WTC11 (cell line): ENCODE data around the gene FMO4.

Experiments
- ATF1 ChIP-seq: sonication (generic); formaldehyde crosslinking; IDR thresholded peaks from 2 replicates; pipeline ENCODE4 v1.8.1; 2023; ENCODE audit warnings: mild to moderate bottlenecking, moderate library complexity, missing genetic modification reagents
- CBFB ChIP-seq: sonication (generic); formaldehyde crosslinking; IDR thresholded peaks from 2 replicates; pipeline ENCODE4 v1.8.1; 2022; ENCODE audit warnings: mild to moderate bottlenecking, low read depth, missing genetic modification reagents
- EMX1 ChIP-seq: fragments of 250-450 bp; sonication (Bioruptor Pico); IDR thresholded peaks from 2 replicates; pipeline ENCODE4 v1.8.0; 2021; ENCODE audit warnings: mild to moderate bottlenecking
- ESRRA ChIP-seq: sonication (generic); formaldehyde crosslinking; IDR thresholded peaks from 2 replicates; pipeline ENCODE4 v1.8.1; 2022; ENCODE audit warnings: mild to moderate bottlenecking, missing genetic modification reagents, borderline replicate concordance
- ETV6 ChIP-seq: sonication (generic); formaldehyde crosslinking; IDR thresholded peaks from 2 replicates; pipeline ENCODE4 v1.8.1; 2022; ENCODE audit warnings: mild to moderate bottlenecking, missing genetic modification reagents
- JUN ChIP-seq: sonication (generic); formaldehyde crosslinking; IDR thresholded peaks from 2 replicates; pipeline ENCODE4 v1.8.0; 2023; ENCODE audit warnings: mild to moderate bottlenecking, missing genetic modification reagents
- NFYB ChIP-seq: sonication (generic); formaldehyde crosslinking; conservative IDR thresholded peaks from 2 replicates; pipeline ENCODE4 v1.8.0; 2022; ENCODE audit warnings: low read depth, missing genetic modification reagents
- NR3C1 ChIP-seq: sonication (generic); formaldehyde crosslinking; conservative IDR thresholded peaks from 2 replicates; pipeline ENCODE4 v1.8.1; 2023; ENCODE audit warnings: low read depth, mild to moderate bottlenecking, missing genetic modification reagents
- USF1 ChIP-seq: sonication (generic); formaldehyde crosslinking; IDR thresholded peaks from 2 replicates; pipeline ENCODE4 v1.8.0; 2022; ENCODE audit warnings: mild to moderate bottlenecking, missing genetic modification reagents
- TF ChIP-seq, protein P1 (sequence below): sonication (generic); formaldehyde crosslinking; IDR thresholded peaks from 2 replicates; pipeline ENCODE4 v1.8.0; 2023; ENCODE audit warnings: missing genetic modification reagents
- TF ChIP-seq, protein P2 (sequence below): fragments of 200-600 bp; IDR thresholded peaks from 2 replicates; pipeline ENCODE4 v1.8.0; 2022; ENCODE audit warnings: antibody characterized with exemption
- TF ChIP-seq, protein P3 (sequence below): sonication (generic); formaldehyde crosslinking; conservative IDR thresholded peaks from 2 replicates; pipeline ENCODE4 v1.8.1; 2022; ENCODE audit warnings: mild to moderate bottlenecking, missing genetic modification reagents
- TF ChIP-seq, protein P4 (sequence below): sonication (generic); formaldehyde crosslinking; IDR thresholded peaks from 2 replicates; pipeline ENCODE4 v1.8.1; 2022; ENCODE audit warnings: low read depth, missing genetic modification reagents, borderline replicate concordance
- TF ChIP-seq, protein P5 (sequence below): sonication (generic); formaldehyde crosslinking; IDR thresholded peaks from 2 replicates; pipeline ENCODE4 v1.8.0; 2022; ENCODE audit warnings: mild to moderate bottlenecking, missing genetic modification reagents

DNA sequence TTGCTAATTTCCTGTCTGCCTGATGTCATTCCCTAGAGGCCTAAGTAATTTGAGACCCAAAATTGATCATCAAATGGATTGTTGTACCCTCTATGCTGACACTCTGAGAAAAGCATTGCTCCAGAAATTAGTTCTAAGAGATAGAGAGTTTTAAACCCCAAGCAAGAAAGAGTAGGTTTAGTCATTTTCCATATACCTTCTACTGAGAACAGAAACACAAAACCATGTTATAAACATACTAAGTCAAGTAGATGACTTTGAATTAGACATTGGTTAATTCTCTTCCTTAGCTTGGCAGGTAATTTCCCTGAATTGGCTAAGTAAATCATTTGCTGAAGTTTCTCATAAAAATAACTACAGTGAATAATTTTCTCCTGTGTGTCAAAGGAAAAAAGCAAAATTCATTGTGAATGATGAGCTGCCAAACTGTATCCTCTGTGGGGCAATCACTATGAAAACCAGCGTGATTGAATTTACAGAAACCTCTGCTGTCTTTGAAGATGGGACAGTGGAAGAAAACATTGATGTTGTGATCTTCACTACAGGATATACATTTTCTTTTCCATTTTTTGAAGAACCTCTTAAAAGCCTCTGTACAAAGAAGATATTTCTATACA is 20.1 kb downstream of the FMO4 start:
- TF ChIP-seq, protein P1, sequence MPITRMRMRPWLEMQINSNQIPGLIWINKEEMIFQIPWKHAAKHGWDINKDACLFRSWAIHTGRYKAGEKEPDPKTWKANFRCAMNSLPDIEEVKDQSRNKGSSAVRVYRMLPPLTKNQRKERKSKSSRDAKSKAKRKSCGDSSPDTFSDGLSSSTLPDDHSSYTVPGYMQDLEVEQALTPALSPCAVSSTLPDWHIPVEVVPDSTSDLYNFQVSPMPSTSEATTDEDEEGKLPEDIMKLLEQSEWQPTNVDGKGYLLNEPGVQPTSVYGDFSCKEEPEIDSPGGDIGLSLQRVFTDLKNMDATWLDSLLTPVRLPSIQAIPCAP (CRISPR knock-in tag), result no peak
- TF ChIP-seq USF1 (CRISPR knock-in tag), result no peak
- TF ChIP-seq, protein P2, sequence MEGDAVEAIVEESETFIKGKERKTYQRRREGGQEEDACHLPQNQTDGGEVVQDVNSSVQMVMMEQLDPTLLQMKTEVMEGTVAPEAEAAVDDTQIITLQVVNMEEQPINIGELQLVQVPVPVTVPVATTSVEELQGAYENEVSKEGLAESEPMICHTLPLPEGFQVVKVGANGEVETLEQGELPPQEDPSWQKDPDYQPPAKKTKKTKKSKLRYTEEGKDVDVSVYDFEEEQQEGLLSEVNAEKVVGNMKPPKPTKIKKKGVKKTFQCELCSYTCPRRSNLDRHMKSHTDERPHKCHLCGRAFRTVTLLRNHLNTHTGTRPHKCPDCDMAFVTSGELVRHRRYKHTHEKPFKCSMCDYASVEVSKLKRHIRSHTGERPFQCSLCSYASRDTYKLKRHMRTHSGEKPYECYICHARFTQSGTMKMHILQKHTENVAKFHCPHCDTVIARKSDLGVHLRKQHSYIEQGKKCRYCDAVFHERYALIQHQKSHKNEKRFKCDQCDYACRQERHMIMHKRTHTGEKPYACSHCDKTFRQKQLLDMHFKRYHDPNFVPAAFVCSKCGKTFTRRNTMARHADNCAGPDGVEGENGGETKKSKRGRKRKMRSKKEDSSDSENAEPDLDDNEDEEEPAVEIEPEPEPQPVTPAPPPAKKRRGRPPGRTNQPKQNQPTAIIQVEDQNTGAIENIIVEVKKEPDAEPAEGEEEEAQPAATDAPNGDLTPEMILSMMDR, result no peak
- no peak for TF ChIP-seq JUN (CRISPR knock-in tag)
- TF ChIP-seq, protein P3, sequence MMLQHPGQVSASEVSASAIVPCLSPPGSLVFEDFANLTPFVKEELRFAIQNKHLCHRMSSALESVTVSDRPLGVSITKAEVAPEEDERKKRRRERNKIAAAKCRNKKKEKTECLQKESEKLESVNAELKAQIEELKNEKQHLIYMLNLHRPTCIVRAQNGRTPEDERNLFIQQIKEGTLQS, result no peak
- TF ChIP-seq ATF1 (CRISPR knock-in tag), result no peak
- TF ChIP-seq ETV6, result no peak
- no peak for TF ChIP-seq NR3C1 (CRISPR knock-in tag)
- TF ChIP-seq, protein P4, sequence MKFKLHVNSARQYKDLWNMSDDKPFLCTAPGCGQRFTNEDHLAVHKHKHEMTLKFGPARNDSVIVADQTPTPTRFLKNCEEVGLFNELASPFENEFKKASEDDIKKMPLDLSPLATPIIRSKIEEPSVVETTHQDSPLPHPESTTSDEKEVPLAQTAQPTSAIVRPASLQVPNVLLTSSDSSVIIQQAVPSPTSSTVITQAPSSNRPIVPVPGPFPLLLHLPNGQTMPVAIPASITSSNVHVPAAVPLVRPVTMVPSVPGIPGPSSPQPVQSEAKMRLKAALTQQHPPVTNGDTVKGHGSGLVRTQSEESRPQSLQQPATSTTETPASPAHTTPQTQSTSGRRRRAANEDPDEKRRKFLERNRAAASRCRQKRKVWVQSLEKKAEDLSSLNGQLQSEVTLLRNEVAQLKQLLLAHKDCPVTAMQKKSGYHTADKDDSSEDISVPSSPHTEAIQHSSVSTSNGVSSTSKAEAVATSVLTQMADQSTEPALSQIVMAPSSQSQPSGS, result no peak
- TF ChIP-seq ESRRA, result no peak
- TF ChIP-seq, protein P5, sequence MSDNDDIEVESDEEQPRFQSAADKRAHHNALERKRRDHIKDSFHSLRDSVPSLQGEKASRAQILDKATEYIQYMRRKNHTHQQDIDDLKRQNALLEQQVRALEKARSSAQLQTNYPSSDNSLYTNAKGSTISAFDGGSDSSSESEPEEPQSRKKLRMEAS (CRISPR knock-in tag), result no peak
- TF ChIP-seq NFYB (CRISPR knock-in tag), result no peak
- TF ChIP-seq EMX1, result no peak
- no peak for TF ChIP-seq CBFB (CRISPR knock-in tag)
